B cell (primary cell): ENCODE results near the gene CSMD2. TPM values are rescaled to one million over a fixed set of nuclear protein-coding genes. Genes with fewer than 3 reads are reported as not detected.

Experiments used
- ATAC-seq: fragments of 200-7000 bp; cut with Tn5 transposase; one replicate; pipeline ENCODE4 v1.10.0; 2021; ENCODE audit warnings: low read depth, mild to moderate bottlenecking, moderate number of reproducible peaks, moderate library complexity
- CTCF ChIA-PET: fragments of 350-600 bp; sonication (Branson Sonifier 250); formaldehyde crosslinking; loops from one replicate; lab custom pipeline; 2021; ENCODE audit warnings: antibody characterized with exemption, inconsistent platforms; lab: Charles Lee
- POLR2A ChIA-PET: fragments of 350-600 bp; sonication (Branson Sonifier 250); formaldehyde crosslinking; loops from one replicate; lab custom pipeline; 2021; ENCODE audit warnings: antibody characterized with exemption; lab: Charles Lee
- DNase-seq: peaks from one replicate; pipeline ENCODE4 v3.0.0; 2013
- H2AFZ ChIP-seq: 2 replicates; pipeline ENCODE4 v1.6.1; 2012; ENCODE audit warnings: mild to moderate bottlenecking, low read depth, low read length; ENCODE audit not compliant: insufficient read depth, poor library complexity, severe bottlenecking
- H3K27ac ChIP-seq, 2 donors: 1 replicate in 1 of 2; 2 replicates in 1 of 2; pipeline ENCODE4 v1.5.1; 2012 to 2013; ENCODE audit warnings: low read length in 2 of 2, mild to moderate bottlenecking in 2 of 2, moderate library complexity in 1 of 2
- H3K27me3 ChIP-seq, 4 experiments: fragments of 200-600 bp in 1 of 4; sonication (generic) in 1 of 4; replicated peaks in 1 of 4; 1 replicate in 2 of 4; 2 replicates in 2 of 4; pipeline versions ENCODE4 v1.6.1 to v1.7.0; 2013 to 2016; ENCODE audit warnings: low read length in 3 of 4, mild to moderate bottlenecking in 2 of 4, mixed read lengths in 1 of 4, moderate library complexity in 1 of 4; ENCODE audit not compliant: insufficient read depth in 4 of 4, control insufficient read depth in 3 of 4; ENCODE audit errors: control extremely low read depth in 1 of 4
- H3K36me3 ChIP-seq, 2 experiments: replicated peaks in 1 of 2; 1 replicate in 1 of 2; 2 replicates in 1 of 2; pipeline versions ENCODE4 v1.6.1 to v1.7.1; 2013; ENCODE audit warnings: low read length in 1 of 2; ENCODE audit not compliant: insufficient read depth in 2 of 2, control insufficient read depth in 1 of 2; ENCODE audit errors: control extremely low read depth in 1 of 2, extremely low read depth in 1 of 2
- H3K4me1 ChIP-seq, 2 donors: fragments of 200-600 bp in 1 of 2; sonication (generic) in 1 of 2; 1 replicate in 1 of 2; 2 replicates in 1 of 2; pipeline versions ENCODE4 v1.5.1 to v1.6.1; 2013 to 2017; ENCODE audit warnings: low read length in 2 of 2; ENCODE audit not compliant: control insufficient read depth in 2 of 2, insufficient read depth in 2 of 2
- H3K4me2 ChIP-seq: replicated peaks from 2 replicates; pipeline ENCODE3; 2012; ENCODE audit warnings: mild to moderate bottlenecking, low read depth, low read length; ENCODE audit not compliant: poor library complexity, severe bottlenecking
- H3K4me3 ChIP-seq, 5 experiments: fragments of 200-600 bp in 1 of 5; sonication (generic) in 1 of 5; 1 replicate in 3 of 5; 2 replicates in 2 of 5; pipeline versions ENCODE4 v1.5.1 to v1.7.0; 2011 to 2016; ENCODE audit warnings: low read length in 4 of 5, mild to moderate bottlenecking in 4 of 5, low read depth in 2 of 5, control low read depth in 1 of 5, moderate library complexity in 1 of 5; ENCODE audit not compliant: insufficient read depth in 1 of 5; ENCODE audit errors: control extremely low read depth in 1 of 5, extremely low read depth in 1 of 5
- H3K79me2 ChIP-seq: fragments of 200-600 bp; sonication (generic); one replicate; pipeline ENCODE4 v1.6.0; 2016; ENCODE audit warnings: low read length; ENCODE audit not compliant: control insufficient read depth, insufficient read depth
- H3K9ac ChIP-seq: fragments of 200-600 bp; sonication (generic); 2 replicates; pipeline ENCODE4 v1.6.1; 2017; ENCODE audit warnings: mild to moderate bottlenecking, low read length, moderate library complexity
- H3K9me3 ChIP-seq, 3 donors: one replicate each; pipeline versions ENCODE4 v1.6.1 to v1.7.1; 2013; ENCODE audit warnings: low read length in 2 of 3; ENCODE audit not compliant: control insufficient read depth in 2 of 3, insufficient read depth in 1 of 3; ENCODE audit errors: control extremely low read depth in 1 of 3
- H4K20me1 ChIP-seq: 2 replicates; pipeline ENCODE4 v1.6.0; 2012; ENCODE audit warnings: mild to moderate bottlenecking, low read length; ENCODE audit not compliant: insufficient read depth, control insufficient read depth, poor library complexity, severe bottlenecking
- H3K27ac Mint-ChIP-seq: one replicate; pipeline ENCODE4 v1.8.0; 2021; ENCODE audit warnings: mixed read lengths
- H3K27me3 Mint-ChIP-seq: one replicate; pipeline ENCODE4 v1.8.0; 2021; ENCODE audit warnings: mixed read lengths
- H3K4me1 Mint-ChIP-seq: one replicate; pipeline ENCODE4 v1.8.0; 2021; ENCODE audit warnings: mixed read lengths
- H3K4me3 Mint-ChIP-seq: one replicate; pipeline ENCODE4 v1.8.0; 2021; ENCODE audit warnings: mixed read lengths
- H3K9me3 Mint-ChIP-seq: one replicate; pipeline ENCODE4 v1.8.0; 2022; ENCODE audit warnings: mixed read lengths; ENCODE audit not compliant: insufficient read depth
- EZH2 ChIP-seq: IDR thresholded peaks from 2 replicates; pipeline ENCODE4 v1.6.1; 2012; ENCODE audit warnings: borderline replicate concordance, low read depth, mild to moderate bottlenecking, moderate library complexity, low read length; ENCODE audit not compliant: insufficient read depth, poor library complexity, severe bottlenecking
- WGBS: methylation state at CpG from one replicate; pipeline ENCODE4 v1.1.5; 2013; ENCODE audit warnings: missing lambda C conversion rate; ENCODE audit not compliant: insufficient coverage; 5-methylcytosine and 5-hydroxymethylcytosine counted together
- intact Hi-C: fragments of 100-400 bp; cut with micrococcal nuclease; formaldehyde crosslinking; loops from one replicate; pipeline ENCODE4 v1.10.0; 2022
- polyA plus RNA-seq: library from polyadenylated mRNA; depleted of rRNA; stranded (reverse); fragments of >200 nt; gene quantifications from 2 replicates; pipeline ENCODE4 v1.2.3, GENCODE V29; 2012
- total RNA-seq, 2 donors: library from RNA; stranded (reverse); fragments of 120-200 nt in 1 of 2; gene quantifications; 1 replicate in 1 of 2; 2 replicates in 1 of 2; pipeline versions ENCODE4 v1.2.3 to v1.2.4, GENCODE V29; 2013 to 2022
- TF ChIP-seq, protein P1 (sequence below): fragments of 200-600 bp; IDR thresholded peaks from one replicate; pipeline ENCODE4 v1.8.0; 2022; ENCODE audit warnings: antibody characterized with exemption, mild to moderate bottlenecking

CSMD2 gene
- total and polyA plus RNA-seq, 2 donors (not counting 1 experiment from before 2014, with no cell fraction given), result not detected

- intact Hi-C loops, result no loop called here
- no peak overlapping the region for H3K27ac Mint-ChIP-seq
- Histone ChIP-seq H3K9me3 (no peaks in the 10 kb centered on the region), H3K4me1 (no peaks in the 10 kb centered on the region), H3K36me3 (no peaks in the 10 kb centered on the region), H3K79me2 (no peaks in the 10 kb centered on the region), H3K27me3 (no peaks in the 10 kb centered on the region), H4K20me1 (no peaks in the 10 kb centered on the region), H3K27ac (no peak overlapping the region), H3K4me3 (no peak overlapping the region), H2AFZ (no peak overlapping the region), H3K4me2 (no peak overlapping the region), H3K9ac (no peak overlapping the region)
- WGBS, result 69% methylated on average over 11 of the region's 12 CpGs
- ChIA-PET CTCF (no interaction called here), POLR2A (no interaction called here)
- no peak overlapping the region for H3K4me3 Mint-ChIP-seq
- H3K27me3 Mint-ChIP-seq, result peaks cover 10% of the 10 kb centered on the region
- DNase-seq (no peak), ATAC-seq (no peak)
- no peaks in the 10 kb centered on the region for H3K4me1 Mint-ChIP-seq
- no peaks in the 10 kb centered on the region for H3K9me3 Mint-ChIP-seq
- no peak for TF ChIP-seq EZH2
- TF ChIP-seq, protein P1, sequence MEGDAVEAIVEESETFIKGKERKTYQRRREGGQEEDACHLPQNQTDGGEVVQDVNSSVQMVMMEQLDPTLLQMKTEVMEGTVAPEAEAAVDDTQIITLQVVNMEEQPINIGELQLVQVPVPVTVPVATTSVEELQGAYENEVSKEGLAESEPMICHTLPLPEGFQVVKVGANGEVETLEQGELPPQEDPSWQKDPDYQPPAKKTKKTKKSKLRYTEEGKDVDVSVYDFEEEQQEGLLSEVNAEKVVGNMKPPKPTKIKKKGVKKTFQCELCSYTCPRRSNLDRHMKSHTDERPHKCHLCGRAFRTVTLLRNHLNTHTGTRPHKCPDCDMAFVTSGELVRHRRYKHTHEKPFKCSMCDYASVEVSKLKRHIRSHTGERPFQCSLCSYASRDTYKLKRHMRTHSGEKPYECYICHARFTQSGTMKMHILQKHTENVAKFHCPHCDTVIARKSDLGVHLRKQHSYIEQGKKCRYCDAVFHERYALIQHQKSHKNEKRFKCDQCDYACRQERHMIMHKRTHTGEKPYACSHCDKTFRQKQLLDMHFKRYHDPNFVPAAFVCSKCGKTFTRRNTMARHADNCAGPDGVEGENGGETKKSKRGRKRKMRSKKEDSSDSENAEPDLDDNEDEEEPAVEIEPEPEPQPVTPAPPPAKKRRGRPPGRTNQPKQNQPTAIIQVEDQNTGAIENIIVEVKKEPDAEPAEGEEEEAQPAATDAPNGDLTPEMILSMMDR, result no peak
Measured at GRCh38 chr1:33966346-33967141, 198.5 kb downstream of the CSMD2 start.

GRCh38 chr1:33965086-33965485, 199.9 kb downstream of the CSMD2 start:
- intact Hi-C loops, result no loop called here
- CTCF ChIA-PET, result no interaction called here
- Histone ChIP-seq H3K79me2 (no peaks in the 10 kb centered on the region), H2AFZ (no peak overlapping the region), H3K4me1 (no peaks in the 10 kb centered on the region), H3K4me3 (no peak overlapping the region), H4K20me1 (no peaks in the 10 kb centered on the region), H3K4me2 (no peak overlapping the region), H3K36me3 (no peaks in the 10 kb centered on the region), H3K9ac (no peak overlapping the region), H3K9me3 (no peaks in the 10 kb centered on the region), H3K27ac (no peak overlapping the region), H3K27me3 (no peaks in the 10 kb centered on the region)
- Mint-ChIP-seq H3K4me1 (no peaks in the 10 kb centered on the region), H3K4me3 (no peak overlapping the region), H3K27ac (no peak overlapping the region), H3K27me3 (peaks cover 10% of the 10 kb centered on the region), H3K9me3 (no peaks in the 10 kb centered on the region)
- WGBS, result no CpG with 5 or more reads among the region's 3 CpGs
- POLR2A ChIA-PET, result no interaction called here
- ATAC-seq, result no peak
- TF ChIP-seq, protein P1, result no peak
- TF ChIP-seq EZH2, result no peak
- no peak for DNase-seq
